HEK293 (cell line): ENCODE data around the gene UNC45B.
"Not testable (repeated sequence)": the region's sequence is repeated elsewhere in the genome, so short reads cannot be mapped to it uniquely, and the experiment has no call there.

ENCODE experiments used
- KLF10 ChIP-seq: fragments of 450-650 bp; IDR thresholded peaks from 2 replicates; pipeline ENCODE4 v1.5.1; 2018; ENCODE audit warnings: missing biosample characterization, mild to moderate bottlenecking, missing genetic modification characterization
- REPIN1 ChIP-seq: fragments of 450-650 bp; formaldehyde crosslinking; IDR thresholded peaks from 2 replicates; pipeline ENCODE4 v1.5.1; 2017; ENCODE audit warnings: missing biosample characterization, missing genetic modification characterization, low read depth
- SP2 ChIP-seq: fragments of 450-650 bp; formaldehyde crosslinking; IDR thresholded peaks from 2 replicates; pipeline ENCODE4 v1.5.1; 2016; ENCODE audit warnings: missing biosample characterization, missing genetic modification characterization
- TRIM28 ChIP-seq: IDR thresholded peaks from 2 replicates; pipeline ENCODE4 v1.6.1; 2011; ENCODE audit warnings: low read length, control low read depth, borderline replicate concordance
- ZNF146 ChIP-seq: fragments of 450-650 bp; formaldehyde crosslinking; IDR thresholded peaks from 2 replicates; pipeline ENCODE4 v1.5.1; 2016; ENCODE audit warnings: missing biosample characterization, missing genetic modification characterization
- ZNF175 ChIP-seq: fragments of 450-650 bp; formaldehyde crosslinking; IDR thresholded peaks from 2 replicates; pipeline ENCODE4 v1.5.1; 2016; ENCODE audit warnings: missing biosample characterization, missing genetic modification characterization
- ZNF221 ChIP-seq: fragments of 450-650 bp; formaldehyde crosslinking; IDR thresholded peaks from 2 replicates; pipeline ENCODE4 v1.5.1; 2017; ENCODE audit warnings: missing biosample characterization, missing genetic modification characterization, borderline replicate concordance
- ZNF239 ChIP-seq: fragments of 450-650 bp; formaldehyde crosslinking; IDR thresholded peaks from 2 replicates; pipeline ENCODE4 v1.5.1; 2016; ENCODE audit warnings: missing biosample characterization, missing genetic modification characterization
- ZNF394 ChIP-seq: fragments of 450-650 bp; formaldehyde crosslinking; IDR thresholded peaks from 2 replicates; pipeline ENCODE4 v1.5.1; 2016; ENCODE audit warnings: missing biosample characterization, missing genetic modification characterization, mild to moderate bottlenecking, moderate library complexity, borderline replicate concordance
- ZNF549 ChIP-seq: fragments of 450-650 bp; IDR thresholded peaks from 2 replicates; pipeline ENCODE4 v1.5.1; 2018; ENCODE audit warnings: missing biosample characterization, missing genetic modification characterization, mild to moderate bottlenecking, inconsistent platforms, moderate library complexity
- ZNF571 ChIP-seq: fragments of 450-650 bp; formaldehyde crosslinking; IDR thresholded peaks from 2 replicates; pipeline ENCODE4 v1.5.0; 2017; ENCODE audit warnings: missing biosample characterization, missing genetic modification characterization
- ZNF785 ChIP-seq: fragments of 450-650 bp; formaldehyde crosslinking; IDR thresholded peaks from 2 replicates; pipeline ENCODE4 v1.5.1; 2016; ENCODE audit warnings: missing biosample characterization, missing genetic modification characterization
- TF ChIP-seq, protein P1 (sequence below): fragments of 450-650 bp; formaldehyde crosslinking; IDR thresholded peaks from 2 replicates; pipeline ENCODE4 v1.5.1; 2016; ENCODE audit warnings: missing biosample characterization, missing genetic modification characterization
- TF ChIP-seq, protein P2 (sequence below): fragments of 450-650 bp; formaldehyde crosslinking; IDR thresholded peaks from 2 replicates; pipeline ENCODE4 v1.5.1; 2016; ENCODE audit warnings: missing biosample characterization, missing genetic modification characterization

DNA sequence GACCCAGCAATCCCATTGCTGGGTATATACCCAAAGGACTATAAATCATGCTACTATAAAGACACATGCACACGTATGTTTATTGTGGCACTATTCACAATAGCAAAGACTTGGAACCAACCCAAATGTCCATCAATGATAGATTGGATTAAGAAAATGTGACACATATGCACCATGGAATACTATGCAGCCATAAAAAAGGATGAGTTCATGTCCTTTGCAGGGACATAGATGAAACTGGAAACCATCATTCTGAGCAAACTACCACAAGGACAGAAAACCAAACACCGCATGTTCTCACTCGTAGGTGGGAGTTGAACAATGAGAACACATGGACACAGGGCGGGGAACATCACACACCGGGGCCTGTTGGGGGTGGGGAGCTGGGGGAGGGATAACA is 31.8 kb downstream of the UNC45B start:
- TF ChIP-seq, protein P1, sequence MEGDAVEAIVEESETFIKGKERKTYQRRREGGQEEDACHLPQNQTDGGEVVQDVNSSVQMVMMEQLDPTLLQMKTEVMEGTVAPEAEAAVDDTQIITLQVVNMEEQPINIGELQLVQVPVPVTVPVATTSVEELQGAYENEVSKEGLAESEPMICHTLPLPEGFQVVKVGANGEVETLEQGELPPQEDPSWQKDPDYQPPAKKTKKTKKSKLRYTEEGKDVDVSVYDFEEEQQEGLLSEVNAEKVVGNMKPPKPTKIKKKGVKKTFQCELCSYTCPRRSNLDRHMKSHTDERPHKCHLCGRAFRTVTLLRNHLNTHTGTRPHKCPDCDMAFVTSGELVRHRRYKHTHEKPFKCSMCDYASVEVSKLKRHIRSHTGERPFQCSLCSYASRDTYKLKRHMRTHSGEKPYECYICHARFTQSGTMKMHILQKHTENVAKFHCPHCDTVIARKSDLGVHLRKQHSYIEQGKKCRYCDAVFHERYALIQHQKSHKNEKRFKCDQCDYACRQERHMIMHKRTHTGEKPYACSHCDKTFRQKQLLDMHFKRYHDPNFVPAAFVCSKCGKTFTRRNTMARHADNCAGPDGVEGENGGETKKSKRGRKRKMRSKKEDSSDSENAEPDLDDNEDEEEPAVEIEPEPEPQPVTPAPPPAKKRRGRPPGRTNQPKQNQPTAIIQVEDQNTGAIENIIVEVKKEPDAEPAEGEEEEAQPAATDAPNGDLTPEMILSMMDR (tag by site-specific recombination) = not testable (repeated sequence)
- TF ChIP-seq ZNF571 (tag by site-specific recombination); SP2 (tag by site-specific recombination); ZNF785 (tag by site-specific recombination); ZNF549 (tag by site-specific recombination); ZNF175 (tag by site-specific recombination); ZNF221 (tag by site-specific recombination); ZNF239 (tag by site-specific recombination); TRIM28; KLF10; ZNF394; REPIN1: not testable (repeated sequence)
- TF ChIP-seq, protein P2, sequence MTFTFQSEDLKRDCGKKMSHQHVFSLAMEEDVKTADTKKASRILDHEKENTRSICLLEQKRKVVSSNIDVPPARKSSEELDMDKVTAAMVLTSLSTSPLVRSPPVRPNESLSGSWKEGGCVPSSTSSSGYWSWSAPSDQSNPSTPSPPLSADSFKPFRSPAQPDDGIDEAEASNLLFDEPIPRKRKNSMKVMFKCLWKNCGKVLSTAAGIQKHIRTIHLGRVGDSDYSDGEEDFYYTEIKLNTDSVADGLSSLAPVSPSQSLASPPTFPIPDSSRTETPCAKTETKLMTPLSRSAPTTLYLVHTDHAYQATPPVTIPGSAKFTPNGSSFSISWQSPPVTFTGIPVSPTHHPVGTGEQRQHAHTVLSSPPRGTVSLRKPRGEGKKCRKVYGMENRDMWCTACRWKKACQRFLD = not testable (repeated sequence)
- TF ChIP-seq ZNF146 (tag by site-specific recombination) = peak; percentile 87
